GM23248 (cell line): ENCODE results near the gene TSPOAP1. TPM values are rescaled to one million over a fixed set of nuclear protein-coding genes. Genes with fewer than 3 reads are reported as not detected.
A peak's percentile ranks its signal among the peaks of the same experiment; 100 is the strongest.

ENCODE experiments used
- DNase-seq: peaks from one replicate; pipeline ENCODE4 v3.0.0-alpha.2; 2015
- H2AFZ ChIP-seq: fragments of 200-600 bp; sonication (generic); 2 replicates; pipeline ENCODE4 v1.6.1; 2016; ENCODE audit warnings: antibody characterized with exemption
- H3F3A ChIP-seq: fragments of 200-600 bp; sonication (generic); 2 replicates; pipeline ENCODE4 v1.6.1; 2016; ENCODE audit warnings: mild to moderate bottlenecking, antibody characterized with exemption, mixed run types; ENCODE audit not compliant: insufficient read depth
- H3K27ac ChIP-seq: fragments of 200-600 bp; sonication (generic); 2 replicates; pipeline ENCODE4 v1.5.1; 2016; ENCODE audit warnings: mild to moderate bottlenecking
- H3K27me3 ChIP-seq: fragments of 200-600 bp; sonication (generic); replicated peaks from 2 replicates; pipeline ENCODE4 v1.6.1; 2016; ENCODE audit warnings: mild to moderate bottlenecking; ENCODE audit not compliant: insufficient read depth
- H3K36me3 ChIP-seq: fragments of 200-600 bp; sonication (generic); 2 replicates; pipeline ENCODE4 v1.6.1; 2016; ENCODE audit warnings: low read depth, mild to moderate bottlenecking
- H3K4me1 ChIP-seq: fragments of 200-600 bp; sonication (generic); 2 replicates; pipeline ENCODE4 v1.6.1; 2016; ENCODE audit warnings: mild to moderate bottlenecking; ENCODE audit not compliant: insufficient read depth
- H3K4me2 ChIP-seq: fragments of 200-600 bp; sonication (generic); one replicate; pipeline ENCODE4 v1.6.1; 2016; ENCODE audit warnings: mild to moderate bottlenecking; ENCODE audit not compliant: unreplicated experiment
- H3K4me3 ChIP-seq: fragments of 200-600 bp; sonication (generic); 2 replicates; pipeline ENCODE4 v1.5.1; 2016; ENCODE audit warnings: mild to moderate bottlenecking
- H3K79me2 ChIP-seq: fragments of 200-600 bp; sonication (generic); 2 replicates; pipeline ENCODE4 v1.6.1; 2016; ENCODE audit warnings: mild to moderate bottlenecking; ENCODE audit not compliant: insufficient read depth
- H3K9ac ChIP-seq: fragments of 200-600 bp; sonication (generic); 2 replicates; pipeline ENCODE4 v1.6.1; 2016; ENCODE audit warnings: mild to moderate bottlenecking
- H3K9me2 ChIP-seq: fragments of 200-600 bp; sonication (generic); 2 replicates; pipeline ENCODE4 v1.6.1; 2016; ENCODE audit warnings: mixed run types, mild to moderate bottlenecking, moderate library complexity; ENCODE audit not compliant: insufficient read depth
- H3K9me3 ChIP-seq: fragments of 200-600 bp; sonication (generic); one replicate; pipeline ENCODE4 v1.6.1; 2017; ENCODE audit warnings: low read depth
- H4K20me1 ChIP-seq: fragments of 200-600 bp; sonication (generic); 2 replicates; pipeline ENCODE4 v1.6.0; 2016; ENCODE audit not compliant: insufficient read depth
- EZH2 ChIP-seq: fragments of 200-600 bp; sonication (generic); IDR thresholded peaks from 2 replicates; pipeline ENCODE4 v1.6.1; 2018; ENCODE audit warnings: antibody characterized with exemption, mild to moderate bottlenecking; ENCODE audit not compliant: insufficient read depth, poor library complexity, severe bottlenecking
- EZH2phosphoT487 ChIP-seq: fragments of 200-600 bp; sonication (generic); IDR thresholded peaks from 2 replicates; pipeline ENCODE4 v1.6.1; 2018; ENCODE audit warnings: antibody characterized with exemption, moderate library complexity, mild to moderate bottlenecking, low read depth; ENCODE audit not compliant: insufficient read depth
- WGBS, 2 experiments: methylation state at CpG; one replicate each; pipeline ENCODE4 v1.1.6; 2015 to 2017; ENCODE audit warnings: low lambda C conversion rate in 2 of 2, low coverage in 1 of 2; ENCODE audit errors: missing lambda C conversion rate in 2 of 2; 5-methylcytosine and 5-hydroxymethylcytosine counted together
- in situ Hi-C: fragments of 300-500 bp; cut with MboI; formaldehyde crosslinking; loops from 2 replicates; pipeline ENCODE4 v1.15.0; 2020
- polyA plus RNA-seq: library from polyadenylated mRNA; unstranded; fragments of >200 nt; fragmentation: Nextera tagmentation; extraction: Ambion mirVana; gene quantifications from 2 replicates; pipeline ENCODE4 v1.2.1, GENCODE V29; 2016
- total RNA-seq: library from RNA; depleted of rRNA; stranded (reverse); fragments of >200 nt; shearing (Covaris generic); gene quantifications from 2 replicates; pipeline ENCODE4 v1.2.3, GENCODE V29; 2014

The TSPOAP1 gene
- total and polyA plus RNA-seq, 2 experiments from 2014 or later = 0.76 to 1.0 TPM

- in situ Hi-C loops = no loop called here
- WGBS, 2 experiments = 80 to 83% methylated on average over 20 to 36 of the region's 36 CpGs
- no peak overlapping the region for H3K27ac ChIP-seq
These were observed 50.6 kb downstream of the TSPOAP1 start for GRCh38 chr17:58277802-58278595.

DNA sequence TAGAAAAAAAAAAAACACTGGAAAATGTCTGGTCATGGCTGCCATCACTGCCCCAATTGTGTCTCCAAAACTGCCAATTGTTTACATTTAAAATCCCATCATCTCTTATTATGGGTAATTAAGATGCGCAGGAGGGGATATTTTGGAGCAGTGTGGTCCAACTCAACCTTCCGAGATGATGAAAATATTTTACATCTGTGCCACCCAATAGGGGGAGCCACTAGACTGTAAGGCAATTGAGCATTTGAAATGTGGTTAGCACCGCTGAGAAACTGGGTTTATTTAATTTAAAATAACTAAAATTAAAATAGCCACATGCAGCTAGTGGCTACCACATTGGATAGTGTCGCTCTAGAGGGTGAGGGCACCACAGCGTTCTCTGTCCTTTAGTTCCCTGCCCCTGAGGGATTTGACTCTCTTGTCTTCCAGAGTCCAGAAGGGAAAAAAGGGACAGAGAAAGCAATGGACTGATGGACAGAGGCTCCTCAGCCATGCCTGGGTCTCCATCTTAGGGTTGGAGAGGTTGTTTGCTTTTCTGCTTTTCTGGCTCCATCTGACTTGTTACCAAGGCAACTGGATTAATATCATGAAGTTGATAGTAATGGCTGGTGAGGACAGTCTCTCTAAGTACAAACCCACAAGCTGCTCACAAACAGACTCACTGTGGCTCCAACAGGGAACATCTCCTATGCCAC is 51.3 kb downstream of the TSPOAP1 start:
- WGBS, 2 experiments = 71 to 79% methylated on average over 5 of the region's 5 CpGs

More at GRCh38 chr17:58277802-58278595, 50.6 kb downstream of the TSPOAP1 start:
- TF ChIP-seq EZH2phosphoT487 (no peak), EZH2 (no peak)
- H3F3A ChIP-seq = no peaks in the 10 kb centered on the region
- H4K20me1 ChIP-seq = no peaks in the 10 kb centered on the region
- no peak overlapping the region for H3K9ac ChIP-seq
- H2AFZ ChIP-seq = no peak overlapping the region
- H3K4me2 ChIP-seq = no peak overlapping the region
- no peak for DNase-seq
- no peaks in the 10 kb centered on the region for H3K36me3 ChIP-seq
- no peaks in the 10 kb centered on the region for H3K4me1 ChIP-seq
- H3K9me2 ChIP-seq = no peaks in the 10 kb centered on the region
- no peaks in the 10 kb centered on the region for H3K9me3 ChIP-seq
- H3K79me2 ChIP-seq = no peaks in the 10 kb centered on the region
- H3K27me3 ChIP-seq = 0 out of 2 replicates have a peak, but pooled peaks cover 13% of the 10 kb centered on the region
- H3K4me3 ChIP-seq = no peak overlapping the region

GRCh38 chr17:58276423-58276822 is 52.2 kb downstream of the TSPOAP1 start:
- no peak overlapping the region for H3K4me2 ChIP-seq
- no peak overlapping the region for H2AFZ ChIP-seq
- H3K9ac ChIP-seq = no peak overlapping the region
- H3K9me3 ChIP-seq = no peaks in the 10 kb centered on the region
- in situ Hi-C loops = no loop called here
- no peaks in the 10 kb centered on the region for H3K4me1 ChIP-seq
- no peaks in the 10 kb centered on the region for H3K9me2 ChIP-seq
- no peak for DNase-seq
- no peak overlapping the region for H3K27ac ChIP-seq
- H3K79me2 ChIP-seq = no peaks in the 10 kb centered on the region
- no peaks in the 10 kb centered on the region for H3F3A ChIP-seq
- H3K27me3 ChIP-seq = 0 out of 2 replicates have a peak, but pooled peaks cover 13% of the 10 kb centered on the region
- H3K4me3 ChIP-seq = no peak overlapping the region
- H4K20me1 ChIP-seq = no peaks in the 10 kb centered on the region
- 3 to 10% methylated on average over 2 of the region's 2 CpGs for WGBS, 2 experiments
- TF ChIP-seq EZH2 (no peak), EZH2phosphoT487 (no peak)
- no peaks in the 10 kb centered on the region for H3K36me3 ChIP-seq

More for the DNA sequence above, 51.3 kb downstream of the TSPOAP1 start:
- Histone ChIP-seq H3K4me1 (no peaks in the 10 kb centered on the region), H3K27me3 (0 out of 2 replicates have a peak, but pooled peaks cover 13% of the 10 kb centered on the region), H3K27ac (no peak overlapping the region), H2AFZ (no peak overlapping the region), H3K4me3 (no peak overlapping the region), H3K9me3 (no peaks in the 10 kb centered on the region), H3K36me3 (no peaks in the 10 kb centered on the region), H3K4me2 (no peak overlapping the region), H3K9ac (no peak overlapping the region), H3K79me2 (no peaks in the 10 kb centered on the region), H3K9me2 (no peaks in the 10 kb centered on the region), H4K20me1 (no peaks in the 10 kb centered on the region), H3F3A (no peaks in the 10 kb centered on the region)
- in situ Hi-C loops = no loop called here
- no peak for TF ChIP-seq EZH2
- TF ChIP-seq EZH2phosphoT487 = no peak
- DNase-seq = peak; percentile 43

DNA sequence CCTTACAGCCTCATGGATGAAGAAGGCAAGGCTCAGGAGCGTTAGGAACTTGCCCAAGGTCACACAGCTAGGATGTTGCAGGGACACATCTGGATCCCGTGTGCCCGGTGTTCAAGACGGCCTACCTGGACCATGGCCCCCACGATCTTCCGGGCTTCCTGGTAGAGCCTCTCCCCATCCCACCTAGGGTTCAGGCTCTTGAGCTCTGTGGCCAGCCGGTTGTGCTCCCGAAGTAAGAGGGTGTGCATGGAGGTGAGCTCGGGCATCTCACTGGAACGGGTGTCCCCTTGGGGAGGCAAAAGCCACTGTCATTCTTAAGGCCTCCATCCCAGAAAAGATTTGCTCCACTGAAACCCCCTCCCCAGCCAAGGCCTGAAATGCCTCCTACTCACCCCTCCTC is 53.2 kb downstream of the TSPOAP1 start:
- H2AFZ ChIP-seq = no peak overlapping the region

More for the DNA sequence above, 53.2 kb downstream of the TSPOAP1 start:
- WGBS, 2 experiments = 71 to 75% methylated on average over 10 of the region's 10 CpGs
- in situ Hi-C loops = no loop called here
- no peaks in the 10 kb centered on the region for H4K20me1 ChIP-seq
- H3K4me2 ChIP-seq = no peak overlapping the region
- H3K36me3 ChIP-seq = no peaks in the 10 kb centered on the region
- no peak for TF ChIP-seq EZH2phosphoT487
- TF ChIP-seq EZH2 = no peak
- H3K9ac ChIP-seq = no peak overlapping the region
- H3K9me3 ChIP-seq = no peaks in the 10 kb centered on the region
- H3K4me3 ChIP-seq = no peak overlapping the region
- DNase-seq = no peak
- H3K27ac ChIP-seq = no peak overlapping the region
- H3K9me2 ChIP-seq = no peaks in the 10 kb centered on the region
- H3K27me3 ChIP-seq = 0 out of 2 replicates have a peak, but pooled peaks cover 13% of the 10 kb centered on the region
- H3F3A ChIP-seq = no peaks in the 10 kb centered on the region
- H3K4me1 ChIP-seq = no peaks in the 10 kb centered on the region
- no peaks in the 10 kb centered on the region for H3K79me2 ChIP-seq
